Vagina (tissue), 2 donors: ENCODE results near the gene LDLRAD4. TPM values are rescaled to one million over a fixed set of nuclear protein-coding genes. Genes with fewer than 3 reads are reported as not detected.

Experiments
- DNase-seq, 2 donors: peaks; one replicate each; pipeline ENCODE4 v3.0.0-alpha.2; 2017; ENCODE audit errors: extremely low spot score in 2 of 2
- H3K27ac ChIP-seq: fragments of 200-600 bp; sonication (generic); one replicate; pipeline ENCODE4 v1.5.1; 2019
- H3K27me3 ChIP-seq: fragments of 200-600 bp; sonication (generic); one replicate; pipeline ENCODE4 v1.5.1; 2019
- H3K36me3 ChIP-seq, 2 donors: fragments of 200-600 bp; sonication (generic); one replicate each; pipeline ENCODE4 v1.5.1; 2017 to 2019
- H3K4me1 ChIP-seq: fragments of 200-600 bp; sonication (generic); one replicate; pipeline ENCODE4 v1.5.1; 2019
- H3K4me3 ChIP-seq, 2 donors: fragments of 200-600 bp; sonication (generic); 1 replicate in 1 of 2; 2 replicates in 1 of 2; pipeline ENCODE4 v1.5.1; 2016 to 2019
- H3K9me3 ChIP-seq: fragments of 200-600 bp; sonication (generic); one replicate; pipeline ENCODE4 v1.5.1; 2019
- CTCF ChIP-seq, 3 experiments: fragments of 450-650 bp in 2 of 3; fragments of 200-600 bp in 1 of 3; sonication (generic) in 1 of 3; IDR thresholded peaks; one replicate each; pipeline ENCODE4 v1.5.1; 2017 to 2019; ENCODE audit warnings: antibody characterized with exemption in 3 of 3, mild to moderate bottlenecking in 2 of 3, moderate library complexity in 2 of 3
- POLR2A ChIP-seq, 2 donors: fragments of 450-650 bp; IDR thresholded peaks; one replicate each; pipeline ENCODE4 v1.6.1; 2017; ENCODE audit warnings: antibody characterized with exemption in 2 of 2, mild to moderate bottlenecking in 2 of 2, moderate library complexity in 2 of 2
- POLR2AphosphoS5 ChIP-seq, 2 donors: sonication (generic); formaldehyde crosslinking; IDR thresholded peaks; one replicate each; pipeline ENCODE4 v1.9.0; 2017; ENCODE audit warnings: antibody characterized with exemption in 2 of 2, mild to moderate bottlenecking in 2 of 2, low read depth in 1 of 2; ENCODE audit not compliant: insufficient read depth in 1 of 2
- intact Hi-C: fragments of 100-400 bp; cut with DNase I; formaldehyde crosslinking; loops from one replicate; pipeline ENCODE4 v1.15.1; 2023
- total RNA-seq: library from RNA; depleted of rRNA; stranded (reverse); fragments of >200 nt; gene quantifications from one replicate; pipeline ENCODE4 v1.2.3, GENCODE V29; 2016

The LDLRAD4 gene
- total RNA-seq, 1 donor from 2014 or later = 24.3 TPM

GRCh38 chr18:13290856-13291271 is 72.3 kb downstream of the LDLRAD4 start:
- Histone ChIP-seq H3K9me3 (no peaks in the 10 kb centered on the region), H3K4me3 (no peak overlapping the region), H3K4me1 (peaks cover 6% of the 10 kb centered on the region), H3K36me3 (no peaks in the 10 kb centered on the region), H3K27me3 (no peaks in the 10 kb centered on the region), H3K27ac (no peak overlapping the region)
- DNase-seq = no peak
- TF ChIP-seq POLR2AphosphoS5 (IDR thresholded peaks at IDR 0.05; ENCODE audit: insufficient read depth in 1 of 2, low read depth in 1 of 2) = no peak
- no peak for TF ChIP-seq CTCF (IDR thresholded peaks at IDR 0.05)
- TF ChIP-seq POLR2A (IDR thresholded peaks at IDR 0.05) = no peak
- intact Hi-C loops = no loop called here

GRCh38 chr18:13291299-13291698 is 72.7 kb downstream of the LDLRAD4 start:
- intact Hi-C loops = no loop called here
- Histone ChIP-seq H3K9me3 (no peaks in the 10 kb centered on the region), H3K36me3 (no peaks in the 10 kb centered on the region), H3K27ac (no peak overlapping the region), H3K27me3 (no peaks in the 10 kb centered on the region), H3K4me3 (no peak overlapping the region), H3K4me1 (peaks cover 6% of the 10 kb centered on the region)
- TF ChIP-seq CTCF (IDR thresholded peaks at IDR 0.05) (no peak), POLR2A (IDR thresholded peaks at IDR 0.05) (no peak), POLR2AphosphoS5 (IDR thresholded peaks at IDR 0.05; ENCODE audit: insufficient read depth in 1 of 2, low read depth in 1 of 2) (no peak)
- no peak for DNase-seq

GRCh38 chr18:13291745-13292447 is 73.3 kb downstream of the LDLRAD4 start:
- Histone ChIP-seq H3K36me3 (no peaks in the 10 kb centered on the region), H3K4me1 (peaks cover 6% of the 10 kb centered on the region), H3K9me3 (no peaks in the 10 kb centered on the region), H3K27me3 (no peaks in the 10 kb centered on the region), H3K4me3 (no peak overlapping the region), H3K27ac (no peak overlapping the region)
- no peak for DNase-seq
- no peak for TF ChIP-seq POLR2AphosphoS5 (IDR thresholded peaks at IDR 0.05; ENCODE audit: insufficient read depth in 1 of 2, low read depth in 1 of 2)
- no peak for TF ChIP-seq CTCF (IDR thresholded peaks at IDR 0.05)
- no peak for TF ChIP-seq POLR2A (IDR thresholded peaks at IDR 0.05)
- intact Hi-C loops = no loop called here

- Histone ChIP-seq H3K9me3 (no peaks in the 10 kb centered on the region), H3K4me1 (peaks cover 6% of the 10 kb centered on the region), H3K4me3 (no peak overlapping the region), H3K27me3 (no peaks in the 10 kb centered on the region), H3K36me3 (no peaks in the 10 kb centered on the region), H3K27ac (no peak overlapping the region)
- no peak for TF ChIP-seq POLR2A (IDR thresholded peaks at IDR 0.05)
- no peak for TF ChIP-seq CTCF (IDR thresholded peaks at IDR 0.05)
- TF ChIP-seq POLR2AphosphoS5 (IDR thresholded peaks at IDR 0.05; ENCODE audit: insufficient read depth in 1 of 2, low read depth in 1 of 2) = no peak
- intact Hi-C loops = no loop called here
- DNase-seq = no peak
Measured at GRCh38 chr18:13292736-13293135, 74.2 kb downstream of the LDLRAD4 start.

GRCh38 chr18:13294309-13294708 is 75.7 kb downstream of the LDLRAD4 start:
- no peak for DNase-seq
- H3K27ac ChIP-seq = no peak overlapping the region
- no peaks in the 10 kb centered on the region for H3K27me3 ChIP-seq
- no peak for TF ChIP-seq POLR2A (IDR thresholded peaks at IDR 0.05)
- TF ChIP-seq POLR2AphosphoS5 (IDR thresholded peaks at IDR 0.05; ENCODE audit: insufficient read depth in 1 of 2, low read depth in 1 of 2) = no peak
- TF ChIP-seq CTCF (IDR thresholded peaks at IDR 0.05) = no peak
- H3K4me1 ChIP-seq = peaks cover 6% of the 10 kb centered on the region
- no peak overlapping the region for H3K4me3 ChIP-seq
- no peaks in the 10 kb centered on the region for H3K9me3 ChIP-seq
- H3K36me3 ChIP-seq = no peaks in the 10 kb centered on the region
- intact Hi-C loops = no loop called here
